DMS 273 (cell line): ENCODE measurements around the gene MAPT.

ENCODE experiments used
- DNase-seq: peaks from one replicate; lab custom pipeline; 2025; ENCODE audit not compliant: unreplicated experiment; lab: John Stamatoyannopoulos, UW

MAPT gene

DNA sequence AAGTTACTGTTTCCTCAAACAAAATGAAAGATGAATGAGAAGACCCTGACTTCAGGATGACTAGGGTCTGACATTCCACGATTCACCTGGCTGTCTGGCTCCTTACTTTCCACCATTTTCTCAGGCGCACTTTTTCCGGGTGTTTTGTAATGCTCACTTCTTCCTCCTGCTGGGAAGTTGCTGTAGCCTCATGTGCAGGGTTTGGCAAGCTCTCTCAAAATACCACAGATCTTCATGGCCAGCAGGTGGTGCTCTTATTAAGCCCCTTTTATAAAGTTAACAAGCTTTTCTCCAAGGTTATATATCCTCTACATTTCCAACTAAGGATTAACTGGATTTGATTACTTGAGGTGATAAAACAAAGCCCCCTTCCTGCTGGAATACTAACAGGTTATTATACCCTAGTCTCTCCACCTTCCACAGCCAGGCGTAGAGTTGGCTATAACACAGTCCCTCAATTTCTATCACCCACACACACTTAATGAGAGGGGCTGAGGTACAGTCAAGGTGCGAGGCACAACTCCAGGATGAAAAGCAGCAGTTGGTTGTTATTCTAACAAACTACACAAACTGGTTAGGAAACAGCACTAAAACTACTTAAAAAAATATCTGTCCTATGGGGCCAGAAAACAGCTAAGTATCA, 150.1 kb downstream of the MAPT start:
- peak; percentile 93 for DNase-seq

DNA sequence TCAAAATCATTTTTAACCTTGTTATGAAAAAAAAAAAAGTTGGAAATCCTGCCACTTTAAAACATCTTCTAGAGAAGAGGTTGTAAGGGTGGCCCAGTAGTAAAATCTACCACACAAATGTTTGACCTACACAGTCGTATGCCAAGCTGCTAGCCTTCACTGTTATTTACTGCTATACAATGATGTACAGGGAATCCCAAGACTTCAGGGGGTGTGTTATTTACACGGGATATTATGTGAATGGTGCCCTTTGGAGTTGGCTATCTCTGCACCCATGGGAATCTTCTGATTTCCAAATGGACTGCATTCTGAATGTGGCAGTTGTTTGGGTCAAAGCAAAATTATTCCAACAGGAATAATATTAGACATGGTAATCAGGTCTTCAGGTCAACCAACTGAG, 150.6 kb downstream of the MAPT start:
- no peak for DNase-seq

DNA sequence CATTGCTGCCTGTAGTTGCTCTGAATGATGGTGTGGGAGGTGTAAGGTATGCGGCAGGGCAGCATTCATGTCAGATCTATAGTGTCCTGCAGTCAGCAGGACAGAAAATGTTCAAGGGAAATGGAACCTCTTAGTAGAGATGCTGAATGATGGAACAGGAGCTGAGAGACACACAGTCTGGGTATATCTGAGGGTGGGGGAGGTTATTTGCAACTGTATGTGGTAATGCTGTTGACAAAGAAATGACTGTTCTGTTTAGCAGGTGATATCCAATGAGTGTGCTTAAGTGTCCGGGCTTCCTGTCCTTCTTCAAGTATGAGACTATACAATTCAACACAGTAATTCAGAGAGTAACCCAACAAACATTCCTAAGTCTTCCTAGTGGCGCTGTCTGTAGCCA, 151.3 kb downstream of the MAPT start:
- DNase-seq = no peak

DNA sequence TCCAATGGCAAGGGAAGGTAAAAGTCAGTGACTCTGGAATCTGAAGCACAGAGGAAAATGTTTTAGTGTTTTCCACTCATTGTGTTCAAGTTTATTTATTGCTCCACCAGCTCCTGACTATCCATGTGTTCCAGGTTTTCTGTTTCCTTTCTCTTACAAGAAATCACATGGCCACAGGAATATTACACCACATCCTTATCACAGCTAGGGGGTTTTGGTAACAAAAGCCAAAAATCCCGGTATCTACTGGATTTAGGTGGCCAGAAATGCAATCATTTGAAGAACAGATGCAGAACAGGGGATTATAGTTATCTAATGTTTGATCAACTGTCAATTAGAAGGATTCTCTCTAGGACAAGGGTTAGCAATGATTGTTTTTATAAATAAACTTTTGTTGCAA, 152.6 kb downstream of the MAPT start:
- peak; percentile 54 for DNase-seq

DNA sequence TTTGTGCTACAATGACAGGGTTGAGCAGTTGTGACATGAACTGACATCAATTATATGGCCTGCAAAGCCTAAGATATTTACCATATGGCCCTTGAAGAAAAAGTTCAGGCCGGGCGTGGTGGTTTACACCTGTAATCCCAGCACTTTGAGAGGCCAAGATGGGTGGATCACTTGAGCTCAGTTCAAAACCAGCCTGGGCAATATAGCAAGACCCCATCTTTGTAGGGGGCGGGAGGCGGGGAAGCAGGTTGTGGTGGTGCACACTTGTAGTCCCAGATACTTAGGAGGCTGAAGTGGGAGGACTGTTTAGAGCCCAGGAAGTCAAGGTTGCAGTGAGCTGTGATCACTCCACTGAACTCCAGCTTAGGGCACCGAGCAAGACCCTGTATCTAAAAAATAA, 153.0 kb downstream of the MAPT start:
- no peak for DNase-seq

DNA sequence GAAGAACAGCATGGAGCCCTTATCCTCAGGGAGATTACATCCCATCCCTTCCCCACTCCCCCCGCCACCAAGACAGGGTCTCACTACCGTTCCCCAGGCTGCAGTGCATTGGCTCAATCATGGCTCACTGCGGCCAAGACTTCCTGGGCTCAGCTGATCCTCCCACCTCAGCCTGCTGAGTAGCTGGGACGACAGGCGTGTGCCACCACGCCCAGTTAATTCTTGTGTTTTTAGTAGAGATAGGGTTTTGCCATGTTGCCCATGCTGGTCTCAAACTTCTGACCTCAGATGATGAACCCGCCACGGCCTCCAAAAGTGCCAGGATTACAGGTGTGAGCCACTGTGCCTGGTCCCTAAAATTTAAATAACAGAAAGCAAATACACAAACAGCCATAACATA, 153.5 kb downstream of the MAPT start:
- no peak for DNase-seq

DNA sequence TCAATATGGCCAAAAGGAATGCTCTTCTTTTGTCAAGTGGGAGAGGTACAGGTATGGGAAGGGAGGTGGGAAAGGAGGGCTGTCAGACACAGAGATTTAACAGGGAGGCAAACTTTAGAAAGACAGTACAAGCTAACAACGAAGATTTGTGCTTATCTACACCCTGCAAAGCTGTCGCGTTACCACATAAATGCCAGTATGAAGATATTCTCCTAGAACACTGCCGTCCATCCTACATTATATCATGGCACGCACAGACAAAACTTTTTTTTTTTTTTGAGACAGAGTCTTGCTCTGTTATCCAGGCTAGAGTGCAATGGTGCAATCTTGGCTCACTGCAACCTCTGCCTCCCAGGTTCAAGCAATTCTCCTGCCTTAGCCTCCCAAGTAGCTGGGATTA, 155.3 kb downstream of the MAPT start:
- no peak for DNase-seq

DNA sequence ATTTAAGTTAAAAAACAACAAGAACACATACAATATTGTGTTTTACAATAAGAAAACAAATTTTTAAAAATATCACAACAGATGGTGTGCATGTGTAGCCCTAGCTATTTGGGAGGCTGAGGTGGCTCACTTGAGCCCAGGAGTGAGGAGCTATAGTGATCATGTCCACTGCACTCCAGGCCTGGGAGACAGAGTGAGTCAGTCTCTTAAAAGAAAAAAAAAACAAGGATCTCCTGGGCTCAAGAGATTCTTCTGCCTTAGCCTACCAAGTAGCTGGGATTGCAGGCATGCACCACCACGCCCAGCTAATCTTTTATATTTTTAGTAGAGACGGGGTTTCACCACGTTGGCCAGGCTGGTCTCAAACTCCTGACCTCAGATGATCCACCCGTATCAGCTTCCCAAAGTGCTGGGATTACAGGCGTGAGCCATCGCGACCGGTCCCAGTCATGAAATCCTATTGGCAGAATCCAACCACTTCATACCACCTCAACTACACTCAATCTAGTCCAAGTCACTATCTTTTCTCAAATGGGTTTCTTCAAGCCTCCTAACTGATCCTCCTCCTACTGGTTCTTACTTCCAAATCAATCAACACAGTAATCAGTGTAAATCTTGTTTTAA, 159.7 kb downstream of the MAPT start:
- DNase-seq = no peak

DNA sequence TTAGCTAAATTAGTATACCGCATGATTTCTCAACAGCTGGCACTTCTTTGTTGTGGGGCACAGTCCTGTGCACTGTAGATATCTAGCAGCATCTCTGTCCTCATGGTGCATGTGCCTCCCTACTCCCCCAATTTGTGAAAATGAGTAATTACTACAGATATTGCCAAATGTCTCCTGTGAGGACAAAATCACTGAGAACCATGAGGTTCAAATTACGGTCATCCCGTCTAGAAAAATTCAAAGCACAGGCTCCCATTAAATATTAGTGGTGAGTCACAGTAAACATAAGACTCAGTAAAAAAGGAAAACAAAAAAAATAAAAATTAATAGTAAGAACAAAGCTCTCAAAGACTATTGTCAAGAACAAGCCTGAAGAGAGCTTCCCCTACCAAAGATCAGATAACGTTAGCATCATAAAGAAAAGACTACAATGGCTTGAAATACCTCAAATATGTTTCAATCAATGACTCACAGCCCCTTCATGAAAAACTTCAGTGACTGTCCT, 162.5 kb downstream of the MAPT start:
- DNase-seq = no peak

DNA sequence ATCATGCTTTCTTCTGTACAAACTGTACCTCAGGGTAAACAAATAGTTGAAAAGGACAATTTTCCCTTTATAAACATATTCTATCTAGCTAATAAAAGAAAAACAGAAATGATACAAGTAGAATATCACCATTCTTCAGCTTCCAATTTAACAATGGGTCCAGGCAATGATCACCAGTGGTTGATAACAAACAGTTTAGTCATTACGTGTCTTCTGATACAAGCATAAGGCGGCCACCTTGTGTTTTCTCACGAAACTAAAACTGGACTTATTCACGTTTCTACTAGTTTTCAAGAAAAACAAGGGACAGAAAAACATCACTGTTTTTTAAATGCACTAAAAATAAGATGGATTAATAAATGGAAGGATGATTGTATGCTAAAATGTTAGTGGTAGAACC, 163.0 kb downstream of the MAPT start:
- DNase-seq = no peak

DNA sequence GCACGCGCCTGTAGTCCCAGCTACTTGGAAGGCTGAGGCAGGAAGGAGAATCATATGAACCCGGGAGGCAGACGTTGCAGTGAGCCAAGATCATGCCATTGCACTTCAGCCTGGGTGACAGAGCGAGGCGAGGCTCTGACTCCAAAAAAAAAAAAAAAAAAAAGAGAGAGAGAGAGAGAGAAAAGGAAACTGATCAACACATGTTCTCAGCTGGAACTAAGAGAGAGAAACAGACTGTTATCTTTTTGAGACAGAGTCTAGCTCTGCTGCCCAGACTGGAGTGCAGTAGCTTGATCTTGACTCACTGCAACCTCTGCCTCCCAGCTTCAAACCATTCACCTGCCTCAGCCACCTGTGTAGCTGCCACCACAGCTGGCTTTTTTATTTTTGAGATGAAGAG, 165.1 kb downstream of the MAPT start:
- no peak for DNase-seq

DNA sequence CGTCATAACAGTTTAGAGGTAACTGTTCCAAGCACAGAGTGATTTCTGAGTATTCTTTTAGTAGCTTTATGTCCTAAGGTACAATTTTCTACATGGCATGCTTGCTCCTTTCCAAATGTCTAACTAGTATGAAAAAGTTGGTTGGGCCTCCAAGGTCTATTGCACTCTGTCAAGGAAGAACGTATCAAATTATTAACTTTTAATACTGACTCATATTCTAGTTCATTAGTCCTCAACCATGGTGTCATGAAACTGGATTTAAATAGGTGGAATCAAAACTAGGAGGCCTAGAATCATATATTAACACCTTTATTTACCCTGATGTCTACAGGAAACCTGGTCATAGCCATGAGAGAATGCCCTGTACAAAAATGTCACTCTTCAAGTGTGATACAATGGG, 166.1 kb downstream of the MAPT start:
- no peak for DNase-seq

DNA sequence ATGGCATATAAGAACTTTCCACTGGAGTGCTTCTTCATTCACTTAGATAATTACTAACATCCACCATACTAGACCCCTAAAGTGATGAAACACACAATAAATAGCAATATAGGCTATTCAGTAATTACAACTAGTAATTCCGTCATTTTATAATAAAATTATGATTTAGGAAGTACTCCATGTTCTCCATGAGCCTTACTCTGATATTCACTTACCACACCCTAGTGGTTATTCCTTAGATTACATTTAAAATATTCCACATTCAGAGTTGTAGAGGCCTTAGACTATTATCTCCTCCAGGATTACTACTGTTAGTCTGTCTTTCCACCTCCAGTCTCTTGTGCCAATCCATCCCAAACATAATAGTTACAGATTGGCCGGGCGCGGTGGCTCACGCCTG, 167.1 kb downstream of the MAPT start:
- peak; percentile 48 for DNase-seq

DNA sequence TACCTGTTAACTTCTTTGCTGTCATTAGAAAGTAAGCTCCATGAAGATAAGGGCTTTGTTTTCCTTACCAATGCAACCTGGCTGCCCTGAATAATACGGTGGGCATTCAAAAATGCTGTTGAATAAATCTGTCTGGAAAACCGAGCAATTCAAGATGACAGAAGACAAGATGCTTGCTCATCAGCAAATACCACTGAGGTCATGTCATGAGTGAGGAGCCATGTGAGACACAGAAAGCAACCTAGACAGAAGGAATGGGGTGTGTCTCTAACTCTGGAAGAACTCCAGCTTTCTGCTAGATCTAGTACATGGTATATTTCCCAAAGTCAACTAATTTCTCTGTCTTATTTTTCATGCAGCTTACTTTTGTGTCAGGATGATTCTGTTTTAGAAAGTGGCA, 168.9 kb downstream of the MAPT start:
- no peak for DNase-seq

DNA sequence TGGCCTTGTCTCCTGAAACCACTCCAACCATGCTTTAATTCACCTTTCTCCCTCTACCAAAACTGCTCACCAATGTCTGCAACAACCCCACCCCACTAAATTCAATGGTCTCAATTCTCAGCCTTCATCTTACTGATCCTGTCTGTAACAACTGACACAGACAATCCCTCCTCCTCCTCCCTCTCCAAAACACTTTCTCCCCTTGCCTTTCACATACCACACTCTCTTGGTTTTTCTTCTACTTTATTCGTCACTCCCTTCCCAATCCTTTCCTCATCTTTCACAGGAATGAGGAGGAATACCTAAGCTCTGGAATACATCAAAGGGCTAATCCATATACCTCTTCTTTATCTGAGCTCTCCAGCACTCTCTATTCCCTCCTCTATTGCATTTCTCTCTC, 170.1 kb downstream of the MAPT start:
- DNase-seq = no peak

DNA sequence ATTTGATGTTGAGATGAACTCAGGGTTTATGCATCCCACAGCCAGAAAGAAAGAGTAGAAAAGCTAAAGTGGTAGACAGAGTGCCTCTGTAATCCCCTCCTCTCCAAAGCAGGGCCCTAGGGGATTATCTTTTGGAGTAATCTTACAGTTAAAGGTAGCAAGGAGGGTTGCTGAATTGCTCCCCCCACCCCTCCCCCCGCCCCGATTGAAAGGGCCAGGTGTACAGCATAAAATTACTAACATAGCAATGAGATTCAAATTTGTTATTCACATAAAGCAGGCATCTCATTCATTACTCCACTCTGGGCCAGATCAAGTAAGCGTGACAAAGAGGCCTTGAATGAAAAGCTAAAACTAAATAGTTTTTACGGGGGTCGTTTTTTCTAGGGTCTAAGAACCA, 177.4 kb downstream of the MAPT start:
- no peak for DNase-seq

DNA sequence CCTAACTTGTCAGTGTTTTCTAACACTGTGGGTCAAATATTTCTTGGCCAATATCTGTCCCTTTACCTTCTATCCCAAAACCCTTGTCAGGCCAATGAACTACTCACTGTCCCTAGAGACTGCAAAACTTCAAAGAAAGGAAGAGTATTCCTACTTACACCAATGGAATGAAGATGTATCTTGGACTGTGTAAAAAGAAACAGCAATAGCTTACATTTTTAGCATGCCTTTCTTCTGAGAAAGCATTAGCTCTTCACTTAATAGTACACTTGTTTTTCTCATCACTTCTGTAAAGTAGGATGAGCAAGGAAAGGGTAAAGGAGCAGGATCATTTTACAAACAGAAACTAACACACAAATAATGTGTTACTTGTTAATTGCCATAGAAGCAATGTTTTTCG, 178.6 kb downstream of the MAPT start:
- no peak for DNase-seq

DNA sequence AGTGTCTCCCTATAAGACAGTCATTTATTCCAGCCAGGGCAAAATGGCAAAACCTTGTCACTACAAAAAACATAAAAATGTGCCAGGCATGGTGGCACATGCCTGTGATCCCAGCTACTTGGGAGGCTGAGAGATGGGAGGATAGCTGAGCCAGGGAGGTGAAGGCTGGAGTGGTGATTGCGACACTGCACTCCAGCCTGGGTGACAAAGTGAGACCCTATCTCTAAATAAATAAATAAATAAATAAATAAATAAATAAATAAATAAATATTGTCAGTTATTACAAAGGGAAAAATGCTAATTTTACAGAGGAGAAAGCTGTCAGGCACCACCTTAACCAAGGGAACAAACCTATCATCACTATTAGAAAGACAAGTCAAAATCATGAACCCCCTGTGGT, 180.2 kb downstream of the MAPT start:
- no peak for DNase-seq
